SK-N-MC (cell line): Measurements from ENCODE around the gene FOXP1.

Source experiments
- DNase-seq: peaks from one replicate; pipeline ENCODE4 v3.0.0-alpha.2; 2011; ENCODE audit warnings: low read depth, low spot score
- H3K27ac ChIP-seq: fragments of 200-600 bp; sonication (generic); 2 replicates; pipeline ENCODE4 v1.5.1; 2016; ENCODE audit warnings: mixed run types
- H3K36me3 ChIP-seq: fragments of 200-600 bp; sonication (generic); 2 replicates; pipeline ENCODE4 v1.6.1; 2017; ENCODE audit warnings: antibody characterized with exemption, low read length, mixed read lengths; ENCODE audit not compliant: insufficient read depth
- H3K4me3 ChIP-seq: fragments of 200-600 bp; sonication (generic); 2 replicates; pipeline ENCODE4 v1.5.1; 2016
- H3K9ac ChIP-seq: fragments of 200-600 bp; sonication (generic); 2 replicates; pipeline ENCODE4 v1.8.0; 2017; ENCODE audit warnings: mixed run types, mixed read lengths; ENCODE audit not compliant: insufficient read length
- H3K9me3 ChIP-seq: fragments of 200-600 bp; sonication (generic); 2 replicates; pipeline ENCODE4 v1.6.1; 2017; ENCODE audit warnings: low read depth, mild to moderate bottlenecking, antibody characterized with exemption, low read length, moderate library complexity, mixed read lengths
- EZH2 ChIP-seq: fragments of 200-600 bp; sonication (generic); IDR thresholded peaks from one replicate; pipeline ENCODE4 v1.6.1; 2017; ENCODE audit warnings: antibody characterized with exemption
- FOXP2 ChIP-seq: optimal IDR thresholded peaks from 2 replicates; pipeline ENCODE3; 2011; ENCODE audit warnings: mild to moderate bottlenecking, moderate library complexity; ENCODE audit not compliant: insufficient read depth; ENCODE audit errors: extremely low read length, control extremely low read depth
- POLR2AphosphoS5 ChIP-seq: IDR thresholded peaks from 2 replicates; pipeline ENCODE4 v1.6.1; 2012; ENCODE audit warnings: mild to moderate bottlenecking, low read depth, low read length, borderline replicate concordance

The FOXP1 gene

GRCh38 chr3:71597286-71597685 lies 13.8 kb upstream of the FOXP1 start:
- Histone ChIP-seq H3K4me3 (no peak overlapping the region), H3K36me3 (no peaks in the 10 kb centered on the region), H3K9ac (no peak overlapping the region), H3K9me3 (no peaks in the 10 kb centered on the region), H3K27ac (no peak overlapping the region)
- DNase-seq, result no peak
- TF ChIP-seq FOXP2 (no peak), POLR2AphosphoS5 (no peak), EZH2 (no peak)

GRCh38 chr3:71593106-71593505 lies 9.6 kb upstream of the FOXP1 start:
- Histone ChIP-seq H3K27ac (no peak overlapping the region), H3K9me3 (no peaks in the 10 kb centered on the region), H3K36me3 (no peaks in the 10 kb centered on the region), H3K4me3 (no peak overlapping the region), H3K9ac (no peak overlapping the region)
- no peak for DNase-seq
- TF ChIP-seq POLR2AphosphoS5 (no peak), FOXP2 (no peak), EZH2 (no peak)

GRCh38 chr3:71591101-71591500 lies 7.6 kb upstream of the FOXP1 start:
- H3K9ac ChIP-seq, result no peak overlapping the region
- H3K9me3 ChIP-seq, result no peaks in the 10 kb centered on the region
- H3K4me3 ChIP-seq, result no peak overlapping the region
- TF ChIP-seq FOXP2 (no peak), POLR2AphosphoS5 (no peak), EZH2 (no peak)
- DNase-seq, result no peak
- no peaks in the 10 kb centered on the region for H3K36me3 ChIP-seq
- no peak overlapping the region for H3K27ac ChIP-seq

GRCh38 chr3:71589132-71589531 lies 5.6 kb upstream of the FOXP1 start:
- DNase-seq, result no peak
- no peak overlapping the region for H3K27ac ChIP-seq
- no peak for TF ChIP-seq POLR2AphosphoS5
- no peak for TF ChIP-seq FOXP2
- no peak for TF ChIP-seq EZH2

GRCh38 chr3:71587958-71588357 lies 4.4 kb upstream of the FOXP1 start:
- Histone ChIP-seq H3K27ac (0 out of 2 replicates have a peak overlapping the region, but pooled peaks have one; percentile 13), H3K9me3 (no peaks in the 10 kb centered on the region), H3K9ac (no peak overlapping the region), H3K4me3 (no peak overlapping the region), H3K36me3 (no peaks in the 10 kb centered on the region)
- no peak for DNase-seq
- TF ChIP-seq FOXP2 (no peak), POLR2AphosphoS5 (no peak), EZH2 (no peak)

More at GRCh38 chr3:71589132-71589531, 5.6 kb upstream of the FOXP1 start:
- Histone ChIP-seq H3K9me3 (no peaks in the 10 kb centered on the region), H3K9ac (no peak overlapping the region), H3K36me3 (no peaks in the 10 kb centered on the region), H3K4me3 (no peak overlapping the region)

- TF ChIP-seq POLR2AphosphoS5, result no peak
- no peak for TF ChIP-seq EZH2
- no peak for TF ChIP-seq FOXP2
- DNase-seq, result no peak
- no peaks in the 10 kb centered on the region for H3K36me3 ChIP-seq
Observed at GRCh38 chr3:71586810-71587242, 3.3 kb upstream of the FOXP1 start.

GRCh38 chr3:71585887-71586809 lies 2.6 kb upstream of the FOXP1 start:
- TF ChIP-seq EZH2 (no peak), POLR2AphosphoS5 (no peak), FOXP2 (no peak)
- Histone ChIP-seq H3K4me3 (peak overlapping the region; percentile 76), H3K36me3 (no peaks in the 10 kb centered on the region), H3K27ac (peak overlapping the region; percentile 83), H3K9ac (no peak overlapping the region), H3K9me3 (no peaks in the 10 kb centered on the region)
- DNase-seq, result peak; percentile 52

More at GRCh38 chr3:71586810-71587242, 3.3 kb upstream of the FOXP1 start:
- peak overlapping the region; percentile 83; the same call in 1 of the 2 replicates for H3K27ac ChIP-seq
- no peak overlapping the region for H3K9ac ChIP-seq
- no peak overlapping the region for H3K4me3 ChIP-seq
- H3K9me3 ChIP-seq, result no peaks in the 10 kb centered on the region

- Histone ChIP-seq H3K4me3 (peak overlapping the region; percentile 76), H3K9me3 (no peaks in the 10 kb centered on the region), H3K27ac (peak overlapping the region; percentile 83), H3K9ac (no peak overlapping the region), H3K36me3 (no peaks in the 10 kb centered on the region)
- no peak for DNase-seq
- TF ChIP-seq FOXP2, result no peak
- TF ChIP-seq EZH2, result no peak
- TF ChIP-seq POLR2AphosphoS5, result no peak
Observed at GRCh38 chr3:71585131-71585530, 1.6 kb upstream of the FOXP1 start.

- Histone ChIP-seq H3K36me3 (no peaks in the 10 kb centered on the region), H3K4me3 (peak overlapping the region; percentile 76), H3K9me3 (no peaks in the 10 kb centered on the region), H3K9ac (peak overlapping the region; percentile 55), H3K27ac (peak overlapping the region; percentile 83)
- no peak for DNase-seq
- TF ChIP-seq FOXP2, result no peak
- no peak for TF ChIP-seq EZH2
- TF ChIP-seq POLR2AphosphoS5, result no peak
Observed at GRCh38 chr3:71584394-71585011, 975 bp upstream of the FOXP1 start.
